CD8-positive, alpha-beta memory T cell (primary cell): Measurements from ENCODE around the gene PRKD1. TPM values are rescaled to one million over a fixed set of nuclear protein-coding genes. Genes with fewer than 3 reads are reported as not detected.
"Not testable (repeated sequence)": the region's sequence is repeated elsewhere in the genome, so short reads cannot be mapped to it uniquely, and the experiment has no call there.

Experiments
- CTCF ChIA-PET: fragments of 350-600 bp; sonication (Branson Sonifier 250); formaldehyde crosslinking; loops from one replicate; lab custom pipeline; 2021; ENCODE audit warnings: antibody characterized with exemption; lab: Charles Lee
- POLR2A ChIA-PET: fragments of 350-600 bp; sonication (Branson Sonifier 250); formaldehyde crosslinking; loops from one replicate; lab custom pipeline; 2021; ENCODE audit warnings: antibody characterized with exemption; lab: Charles Lee
- DNase-seq, 5 donors: peaks; one replicate each; pipeline versions ENCODE4 v3.0.0 to v3.0.0-alpha.2; 2020 to 2022; ENCODE audit warnings: mixed read lengths in 1 of 5
- H3K27ac ChIP-seq: one replicate; pipeline ENCODE4 v1.7.0; 2013; ENCODE audit warnings: low read depth, mild to moderate bottlenecking, low read length, moderate library complexity
- H3K27me3 ChIP-seq: 2 replicates; pipeline ENCODE4 v1.7.0; 2013; ENCODE audit warnings: low read length, mild to moderate bottlenecking; ENCODE audit not compliant: insufficient read depth, poor library complexity, severe bottlenecking
- H3K36me3 ChIP-seq: 2 replicates; pipeline ENCODE4 v1.7.0; 2013; ENCODE audit warnings: mild to moderate bottlenecking, low read length, moderate library complexity; ENCODE audit not compliant: insufficient read depth
- H3K4me1 ChIP-seq: 2 replicates; pipeline ENCODE4 v1.7.0; 2013; ENCODE audit warnings: mild to moderate bottlenecking, low read length, moderate library complexity; ENCODE audit not compliant: insufficient read depth
- H3K4me3 ChIP-seq: 2 replicates; pipeline ENCODE4 v1.7.0; 2013; ENCODE audit warnings: mild to moderate bottlenecking, low read length
- H3K9me3 ChIP-seq: 2 replicates; pipeline ENCODE4 v1.7.0; 2013; ENCODE audit warnings: mild to moderate bottlenecking, low read length
- H3K27ac Mint-ChIP-seq, 8 donors: one replicate each; pipeline ENCODE4 v1.8.0; 2020 to 2021; ENCODE audit warnings: mixed read lengths in 8 of 8, mild to moderate bottlenecking in 6 of 8, inconsistent platforms in 3 of 8, moderate library complexity in 3 of 8
- H3K27me3 Mint-ChIP-seq, 2 donors: one replicate each; pipeline ENCODE4 v1.8.0; 2020 to 2021; ENCODE audit warnings: mixed read lengths in 2 of 2, mild to moderate bottlenecking in 1 of 2, moderate library complexity in 1 of 2
- H3K36me3 Mint-ChIP-seq, 3 donors: one replicate each; pipeline ENCODE4 v1.8.0; 2020 to 2021; ENCODE audit warnings: mixed read lengths in 3 of 3, inconsistent platforms in 1 of 3, mild to moderate bottlenecking in 1 of 3
- H3K4me1 Mint-ChIP-seq, 3 donors: one replicate each; pipeline ENCODE4 v1.8.0; 2020 to 2021; ENCODE audit warnings: mixed read lengths in 3 of 3, inconsistent platforms in 1 of 3, mild to moderate bottlenecking in 1 of 3
- H3K4me3 Mint-ChIP-seq, 7 donors: one replicate each; pipeline ENCODE4 v1.8.0; 2020 to 2021; ENCODE audit warnings: mixed read lengths in 7 of 7, mild to moderate bottlenecking in 6 of 7, moderate library complexity in 4 of 7, inconsistent platforms in 2 of 7
- H3K9me3 Mint-ChIP-seq, 5 donors: one replicate each; pipeline ENCODE4 v1.8.0; 2020 to 2022; ENCODE audit warnings: mixed read lengths in 5 of 5, mild to moderate bottlenecking in 3 of 5, moderate library complexity in 2 of 5, inconsistent platforms in 1 of 5
- polyA plus RNA-seq: library from polyadenylated mRNA; unstranded; fragments of 300-500 nt; fragmentation: Illumina TruSeq; gene quantifications from one replicate; pipeline ENCODE4 v1.2.3, GENCODE V29; 2021
- total RNA-seq, 2 experiments: library from RNA; stranded (reverse); gene quantifications; one replicate each; pipeline ENCODE4 v1.2.3, GENCODE V29; 2021

The PRKD1 gene
- total and polyA plus RNA-seq, 3 experiments from 2014 or later, result not detected

DNA sequence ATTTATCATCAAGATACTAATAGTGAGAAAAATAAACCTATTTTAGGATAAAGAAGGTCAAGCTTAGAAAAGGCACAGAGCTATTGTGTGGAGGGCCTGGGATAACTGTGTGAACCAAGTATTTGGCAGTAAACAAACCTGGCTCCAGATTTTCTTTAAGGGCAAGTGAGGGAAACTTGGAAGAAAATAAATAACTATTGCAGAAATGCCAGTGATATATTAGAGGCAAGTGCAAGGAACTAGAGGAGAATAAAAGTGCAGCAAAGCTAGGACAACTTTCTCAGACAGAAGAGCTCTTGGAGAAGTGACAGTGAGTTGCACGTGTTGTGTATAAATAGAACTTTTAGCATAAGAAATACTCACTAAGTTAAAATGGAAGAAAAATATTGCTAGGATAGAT is 83.7 kb downstream of the PRKD1 start:
- no peaks in the 10 kb centered on the region for H3K9me3 ChIP-seq
- no peak for DNase-seq
- no peaks in the 10 kb centered on the region for H3K27me3 Mint-ChIP-seq
- POLR2A ChIA-PET, result no interaction called here
- no peak overlapping the region for H3K4me3 Mint-ChIP-seq
- H3K4me1 ChIP-seq, result no peaks in the 10 kb centered on the region
- H3K27ac Mint-ChIP-seq, result no peak overlapping the region
- H3K4me3 ChIP-seq, result no peak overlapping the region
- peaks cover 0 to 7% (median 0%) of the 10 kb centered on the region in 3 donors for H3K36me3 Mint-ChIP-seq
- CTCF ChIA-PET, result no interaction called here
- no peaks in the 10 kb centered on the region for H3K27me3 ChIP-seq
- no peak overlapping the region for H3K27ac ChIP-seq
- H3K9me3 Mint-ChIP-seq, result peaks cover 16 to 39% (median 31%) of the 10 kb centered on the region in 5 donors
- no peaks in the 10 kb centered on the region for H3K4me1 Mint-ChIP-seq
- no peaks in the 10 kb centered on the region for H3K36me3 ChIP-seq

DNA sequence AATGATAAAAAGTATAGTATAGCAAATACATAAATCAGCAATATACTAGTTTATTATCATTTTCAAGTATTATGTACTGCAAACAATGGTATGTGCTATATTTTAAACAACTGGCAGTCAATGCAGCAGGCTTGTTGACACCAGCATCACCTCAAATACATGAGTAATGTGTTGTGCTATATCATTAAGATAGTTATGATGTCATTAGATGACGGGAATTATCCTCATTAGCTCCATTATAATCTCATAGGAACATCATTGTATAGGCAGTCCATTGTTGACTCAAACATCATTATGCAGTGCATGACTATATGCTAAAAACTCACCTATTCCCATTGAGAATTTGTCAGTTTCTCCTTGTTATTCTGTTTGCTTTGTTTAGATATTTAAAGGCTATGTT is 85.4 kb downstream of the PRKD1 start:
- POLR2A ChIA-PET, result no interaction called here

DNA sequence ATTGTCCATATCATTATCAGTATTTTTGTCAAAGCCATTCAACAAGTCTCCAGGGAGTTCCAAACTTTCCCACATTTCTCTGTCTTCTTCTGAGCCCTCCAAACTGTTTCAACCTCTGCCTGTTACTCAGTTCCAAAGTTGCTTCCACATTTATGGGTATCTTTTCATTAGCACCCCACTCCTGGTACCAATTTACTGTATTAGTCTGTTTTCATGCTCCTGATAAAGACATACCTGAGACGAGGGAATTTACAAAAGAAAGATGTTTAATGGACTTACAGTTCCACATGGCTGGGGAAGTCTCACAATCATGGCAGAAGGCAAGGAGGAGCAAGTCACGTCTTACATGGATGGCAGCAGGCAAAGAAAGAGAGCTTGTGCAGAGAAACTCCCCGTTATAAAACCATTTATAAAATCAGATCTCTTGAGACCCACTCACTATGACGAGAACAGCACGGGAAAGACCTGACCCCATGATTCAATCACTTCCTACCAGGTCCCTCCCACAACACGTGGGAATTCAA is 87.2 kb downstream of the PRKD1 start:
- H3K36me3 Mint-ChIP-seq, H3K27ac ChIP-seq, H3K4me1 Mint-ChIP-seq, H3K4me3 ChIP-seq, H3K4me1 ChIP-seq, H3K36me3 ChIP-seq, H3K4me3 Mint-ChIP-seq, POLR2A ChIA-PET, H3K27me3 Mint-ChIP-seq, H3K27ac Mint-ChIP-seq, H3K27me3 ChIP-seq, H3K9me3 ChIP-seq, DNase-seq, CTCF ChIA-PET: not testable (repeated sequence)
- peaks cover 13 to 38% (median 32%) of the 10 kb centered on the region in 5 donors for H3K9me3 Mint-ChIP-seq

More for the DNA sequence above, 85.4 kb downstream of the PRKD1 start:
- no peak overlapping the region for H3K4me3 ChIP-seq
- Mint-ChIP-seq H3K9me3 (peaks cover 13 to 35% (median 31%) of the 10 kb centered on the region in 5 donors), H3K4me3 (no peak overlapping the region), H3K27me3 (no peaks in the 10 kb centered on the region), H3K36me3 (peaks cover 0 to 7% (median 0%) of the 10 kb centered on the region in 3 donors), H3K4me1 (no peaks in the 10 kb centered on the region), H3K27ac (no peak overlapping the region)
- H3K9me3 ChIP-seq, result no peaks in the 10 kb centered on the region
- no peaks in the 10 kb centered on the region for H3K36me3 ChIP-seq
- no peaks in the 10 kb centered on the region for H3K27me3 ChIP-seq
- H3K27ac ChIP-seq, result no peak overlapping the region
- CTCF ChIA-PET, result no interaction called here
- no peak for DNase-seq
- H3K4me1 ChIP-seq, result no peaks in the 10 kb centered on the region

DNA sequence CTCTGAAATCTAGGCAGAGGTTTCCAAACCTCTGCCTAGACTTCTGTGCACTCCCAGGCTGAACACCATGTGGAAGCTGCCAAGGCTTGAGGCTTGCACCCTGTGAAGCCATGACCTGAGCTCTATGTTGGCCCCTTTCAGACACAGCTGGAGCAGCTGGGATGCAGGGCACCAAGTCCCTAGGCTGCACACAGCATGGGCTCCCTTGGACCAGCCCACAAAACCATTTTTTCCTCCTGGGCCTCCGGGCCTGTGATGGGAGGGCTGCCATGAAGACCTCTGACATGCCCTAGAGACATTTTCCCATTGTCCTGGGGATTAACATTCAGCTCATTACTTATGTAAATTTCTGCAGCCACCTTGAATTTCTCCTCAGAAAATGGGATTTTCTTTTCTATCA is 88.0 kb downstream of the PRKD1 start:
- H3K9me3 ChIP-seq, H3K4me1 Mint-ChIP-seq, CTCF ChIA-PET, H3K27ac ChIP-seq, H3K27me3 Mint-ChIP-seq, H3K27me3 ChIP-seq, H3K27ac Mint-ChIP-seq, H3K36me3 ChIP-seq, H3K4me3 Mint-ChIP-seq, H3K4me1 ChIP-seq, H3K4me3 ChIP-seq, H3K36me3 Mint-ChIP-seq, DNase-seq, POLR2A ChIA-PET: not testable (repeated sequence)
- peaks cover 13 to 38% (median 32%) of the 10 kb centered on the region in 5 donors for H3K9me3 Mint-ChIP-seq

DNA sequence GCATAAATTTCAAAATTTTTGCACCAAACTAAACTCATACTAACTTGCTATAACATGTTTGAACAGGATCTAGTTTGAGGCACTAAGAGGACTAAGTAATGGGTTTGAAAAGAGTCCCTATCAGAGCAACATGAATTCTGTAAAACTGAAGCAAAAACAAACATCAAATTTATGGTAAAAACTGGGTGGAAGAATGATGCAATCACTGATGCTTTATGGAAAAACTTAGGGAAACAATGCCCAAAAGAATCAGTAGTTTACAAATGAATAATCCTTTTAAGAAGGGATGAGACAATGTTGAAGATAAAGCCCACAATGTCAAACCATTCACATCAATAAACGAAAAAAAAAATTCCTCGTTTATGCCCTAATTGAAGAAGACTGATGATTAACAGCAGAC is 88.9 kb downstream of the PRKD1 start:
- Histone ChIP-seq H3K9me3 (no peaks in the 10 kb centered on the region), H3K4me3 (no peak overlapping the region), H3K4me1 (no peaks in the 10 kb centered on the region), H3K27me3 (no peaks in the 10 kb centered on the region), H3K36me3 (no peaks in the 10 kb centered on the region), H3K27ac (no peak overlapping the region)
- ChIA-PET POLR2A (no interaction called here), CTCF (no interaction called here)
- Mint-ChIP-seq H3K4me3 (no peak overlapping the region), H3K27me3 (no peaks in the 10 kb centered on the region), H3K9me3 (peaks cover 10 to 38% (median 29%) of the 10 kb centered on the region in 5 donors), H3K36me3 (peaks cover 0 to 7% (median 0%) of the 10 kb centered on the region in 3 donors), H3K4me1 (no peaks in the 10 kb centered on the region), H3K27ac (no peak overlapping the region)
- no peak for DNase-seq

DNA sequence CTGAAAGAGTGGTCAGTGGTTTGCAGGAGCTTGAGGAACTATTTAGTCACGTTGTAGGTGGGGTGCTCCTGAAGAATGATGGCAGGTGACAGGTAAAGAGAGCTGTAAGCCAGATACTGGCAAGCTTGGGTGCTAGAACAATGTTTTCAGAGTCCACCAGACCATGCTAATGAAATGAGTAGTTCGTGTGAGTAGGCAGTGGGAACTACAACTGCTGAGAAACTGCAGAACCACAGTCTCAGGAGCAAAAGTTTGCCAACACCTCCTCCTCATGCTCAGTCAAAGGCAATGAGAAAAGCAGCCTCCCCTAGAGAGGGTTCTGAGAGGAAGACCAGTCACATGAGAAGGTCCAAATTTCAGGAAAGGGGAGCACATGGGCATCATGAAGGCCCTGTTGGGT is 91.3 kb downstream of the PRKD1 start:
- peaks cover 0 to 7% (median 0%) of the 10 kb centered on the region in 3 donors for H3K36me3 Mint-ChIP-seq

DNA sequence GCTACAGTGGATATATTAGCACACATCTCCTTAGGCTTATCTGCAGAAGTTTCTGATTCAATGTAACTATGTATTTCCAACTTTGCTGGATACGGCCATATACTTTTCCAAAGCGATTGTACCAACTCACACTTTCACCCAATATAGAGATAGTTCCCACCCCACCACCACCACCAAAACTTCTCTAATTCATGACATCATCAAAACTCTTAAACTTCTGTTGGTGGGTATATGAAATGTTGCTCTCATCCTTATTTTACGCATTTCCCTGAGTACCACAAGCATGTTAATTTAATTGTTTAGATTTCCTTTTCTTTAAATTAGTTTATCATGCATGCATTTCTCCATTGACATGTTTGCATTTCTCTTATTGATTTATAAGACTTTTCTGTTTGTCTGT is 95.6 kb downstream of the PRKD1 start:
- CTCF ChIA-PET, result no interaction called here
- H3K27ac Mint-ChIP-seq, result no peak overlapping the region
- H3K9me3 Mint-ChIP-seq, result peaks cover 0 to 16% (median 6%) of the 10 kb centered on the region in 5 donors
- no peaks in the 10 kb centered on the region for H3K4me1 ChIP-seq
- H3K4me1 Mint-ChIP-seq, result no peaks in the 10 kb centered on the region
- H3K36me3 Mint-ChIP-seq, result no peaks in the 10 kb centered on the region
- H3K4me3 Mint-ChIP-seq, result no peak overlapping the region
- H3K36me3 ChIP-seq, result no peaks in the 10 kb centered on the region
- no peaks in the 10 kb centered on the region for H3K9me3 ChIP-seq
- H3K4me3 ChIP-seq, result no peak overlapping the region
- H3K27me3 ChIP-seq, result no peaks in the 10 kb centered on the region
- no peak overlapping the region for H3K27ac ChIP-seq
- DNase-seq, result no peak
- POLR2A ChIA-PET, result no interaction called here
- peaks cover 0 to 1% of the 10 kb centered on the region in 2 donors for H3K27me3 Mint-ChIP-seq

More for the DNA sequence above, 91.3 kb downstream of the PRKD1 start:
- H3K27me3 Mint-ChIP-seq, result no peaks in the 10 kb centered on the region
- H3K27me3 ChIP-seq, result no peaks in the 10 kb centered on the region
- CTCF ChIA-PET, result no interaction called here
- H3K9me3 ChIP-seq, result no peaks in the 10 kb centered on the region
- H3K4me1 ChIP-seq, result no peaks in the 10 kb centered on the region
- POLR2A ChIA-PET, result no interaction called here
- no peaks in the 10 kb centered on the region for H3K4me1 Mint-ChIP-seq
- H3K27ac Mint-ChIP-seq, result no peak overlapping the region
- H3K4me3 Mint-ChIP-seq, result no peak overlapping the region
- H3K4me3 ChIP-seq, result no peak overlapping the region
- peaks cover 10 to 37% (median 25%) of the 10 kb centered on the region in 5 donors for H3K9me3 Mint-ChIP-seq
- H3K27ac ChIP-seq, result no peak overlapping the region
- DNase-seq, result no peak
- no peaks in the 10 kb centered on the region for H3K36me3 ChIP-seq

DNA sequence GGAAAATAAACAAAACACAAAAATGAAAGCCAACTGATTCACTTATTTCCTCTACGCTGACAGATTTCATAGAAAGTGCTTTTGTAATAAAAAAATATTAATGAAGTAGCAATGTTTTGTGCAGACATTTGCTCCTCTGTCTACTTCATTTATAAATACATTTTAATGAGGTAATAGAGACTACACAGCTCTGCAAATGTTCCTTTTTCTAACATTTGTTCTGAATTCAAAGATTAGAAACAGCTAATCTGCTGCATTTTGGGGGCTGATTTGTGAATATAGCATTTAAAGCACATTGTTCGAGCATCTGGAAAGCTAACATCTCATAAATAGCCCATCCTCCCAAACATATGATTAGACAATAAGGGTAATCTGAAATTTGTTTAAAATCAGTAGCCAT is 97.8 kb downstream of the PRKD1 start:
- H3K36me3 Mint-ChIP-seq, result no peaks in the 10 kb centered on the region
- Histone ChIP-seq H3K27ac (no peak overlapping the region), H3K36me3 (no peaks in the 10 kb centered on the region), H3K4me1 (no peaks in the 10 kb centered on the region), H3K9me3 (no peaks in the 10 kb centered on the region), H3K4me3 (no peak overlapping the region), H3K27me3 (no peaks in the 10 kb centered on the region)
- no peak overlapping the region for H3K4me3 Mint-ChIP-seq
- H3K27me3 Mint-ChIP-seq, result peaks cover 0 to 1% of the 10 kb centered on the region in 2 donors
- no peak overlapping the region for H3K27ac Mint-ChIP-seq
- no peaks in the 10 kb centered on the region for H3K4me1 Mint-ChIP-seq
- no peak for DNase-seq
- ChIA-PET CTCF (no interaction called here), POLR2A (no interaction called here)
- H3K9me3 Mint-ChIP-seq, result peaks cover 0 to 12% (median 5%) of the 10 kb centered on the region in 5 donors
